Measurements from ENCODE around the gene KLHL14.

DNA sequence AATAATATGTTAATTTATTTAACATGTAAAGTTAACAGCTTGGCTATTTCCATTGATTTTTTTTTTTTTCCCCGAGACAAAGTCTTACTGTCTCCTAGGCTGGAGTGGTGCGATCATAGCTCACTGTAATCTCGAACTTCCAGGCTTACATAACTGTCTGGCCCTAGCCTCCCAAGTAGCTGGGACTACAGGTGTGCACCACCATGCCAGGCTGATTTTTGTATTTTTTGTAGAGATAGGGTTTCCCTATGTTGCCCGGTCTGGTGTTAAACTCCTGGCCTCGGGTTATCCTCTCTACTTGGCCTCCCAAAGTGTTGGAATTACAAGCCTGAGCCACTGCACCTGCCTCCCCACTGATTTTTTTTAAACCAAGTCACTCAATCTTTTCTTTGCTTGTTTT lies 32.5 kb upstream of the KLHL14 start:
- no peak for TF ChIP-seq POLR2A (IDR thresholded peaks at IDR 0.05; ENCODE audit: low read length)
- no peak for TF ChIP-seq GATA1 (IDR thresholded peaks at IDR 0.05; ENCODE audit: low read depth, low read length)
